SIG-M5 treated with dmso at 0.1 percent for 504 hours (cell line): Measurements from ENCODE around the gene DOK7.
A peak's percentile ranks its signal among the peaks of the same experiment; 100 is the strongest.

Experiments used
- DNase-seq: peaks from one replicate; lab custom pipeline; 2025; ENCODE audit not compliant: unreplicated experiment; lab: John Stamatoyannopoulos, UW

Gene DOK7

GRCh38 chr4:3427134-3427476, 36.0 kb upstream of the DOK7 start:
- DNase-seq, result no peak

- DNase-seq, result no peak
Measured at GRCh38 chr4:3427706-3428446, 35.2 kb upstream of the DOK7 start.

DNA sequence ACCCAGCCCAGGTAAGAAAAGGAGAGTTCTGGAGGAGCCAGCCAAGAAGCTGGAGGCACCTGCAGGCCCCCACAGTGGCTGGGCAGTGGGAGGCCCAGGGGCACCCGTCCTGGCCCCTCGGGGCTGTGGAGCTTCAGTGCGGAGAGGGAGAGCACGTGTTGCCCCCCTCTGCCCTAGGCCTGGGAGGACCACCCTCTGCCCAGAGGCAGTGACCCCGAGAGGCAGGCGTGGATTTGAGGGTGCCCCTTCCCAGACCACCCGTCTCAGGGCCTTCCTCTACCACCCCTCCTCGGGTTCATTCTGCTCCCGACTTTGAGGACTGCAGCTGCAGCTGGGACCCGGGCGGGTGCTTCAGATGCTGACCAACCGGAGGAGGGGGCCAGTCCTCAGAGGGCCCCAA, 33.5 kb upstream of the DOK7 start:
- DNase-seq, result no peak

DNA sequence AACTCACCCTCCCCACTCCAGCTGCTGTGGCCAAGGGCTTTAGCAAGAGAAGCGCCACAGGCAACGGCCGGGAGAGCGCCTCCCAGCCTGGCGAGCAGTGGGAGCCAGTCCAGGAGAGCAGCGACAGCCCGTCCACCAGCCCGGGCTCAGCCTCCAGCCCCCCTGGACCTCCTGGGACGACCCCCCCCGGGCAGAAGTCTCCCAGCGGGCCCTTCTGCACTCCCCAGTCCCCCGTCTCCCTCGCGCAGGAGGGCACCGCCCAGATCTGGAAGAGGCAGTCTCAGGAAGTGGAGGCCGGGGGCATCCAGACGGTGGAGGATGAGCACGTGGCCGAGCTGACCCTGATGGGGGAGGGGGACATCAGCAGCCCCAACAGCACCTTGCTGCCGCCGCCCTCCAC, 32.6 kb upstream of the DOK7 start:
- no peak for DNase-seq

GRCh38 chr4:3431446-3431993, 31.6 kb upstream of the DOK7 start:
- no peak for DNase-seq

DNA sequence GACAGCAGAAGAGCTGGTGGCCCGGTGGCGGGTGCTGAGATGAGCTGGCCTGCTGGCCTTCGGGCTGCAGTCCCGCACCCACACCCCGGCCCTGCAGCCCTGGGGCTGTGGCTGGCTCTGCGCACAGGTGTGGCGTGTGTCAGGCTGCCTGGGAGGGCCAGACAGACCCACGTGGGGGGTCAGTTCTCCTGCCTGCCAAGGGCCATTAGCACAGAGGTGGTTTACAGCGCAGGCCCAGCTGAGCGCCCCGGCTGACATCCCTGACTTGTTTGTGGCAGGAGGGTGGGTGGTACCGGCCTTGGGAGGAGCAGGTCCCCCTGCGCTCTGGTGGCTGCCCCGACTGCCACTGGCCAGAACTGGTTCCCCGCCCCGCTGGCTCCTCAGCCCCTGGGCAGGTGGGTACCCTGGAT, 30.7 kb upstream of the DOK7 start:
- DNase-seq, result no peak

DNA sequence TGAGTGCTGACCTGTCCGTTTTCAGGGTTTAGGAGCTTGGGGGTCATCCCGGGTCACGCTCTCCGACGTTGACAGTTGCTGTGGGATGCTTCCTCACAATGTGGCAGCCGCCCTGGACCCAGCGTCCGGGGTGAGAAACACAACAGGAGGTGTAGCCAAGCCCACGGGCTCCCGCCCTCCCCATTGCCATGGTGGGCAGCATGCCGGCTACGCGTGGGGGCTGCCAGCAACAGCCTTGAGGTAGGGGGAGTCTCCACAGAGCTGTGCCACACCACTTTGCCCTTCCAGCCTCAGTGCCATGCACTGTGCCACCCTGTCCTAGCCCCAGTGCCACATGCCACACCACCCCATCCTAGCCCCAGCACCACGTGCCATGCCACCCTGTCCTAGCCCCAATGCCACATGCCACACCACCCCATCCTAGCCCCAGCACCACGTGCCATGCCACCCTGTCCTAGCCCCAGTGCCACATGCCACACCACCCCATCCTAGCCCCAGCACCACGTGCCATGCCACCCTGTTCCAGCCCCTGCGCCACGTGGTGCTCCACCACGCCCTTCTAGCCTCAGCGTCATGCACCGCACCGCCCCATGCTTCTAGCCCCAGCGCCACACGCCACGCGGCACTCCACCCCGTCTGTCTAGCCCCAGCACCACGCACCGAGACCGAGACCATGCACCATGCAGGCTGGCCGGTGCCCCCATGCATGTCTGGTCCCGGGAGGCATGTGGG, 29.8 kb upstream of the DOK7 start:
- DNase-seq, result no peak

DNA sequence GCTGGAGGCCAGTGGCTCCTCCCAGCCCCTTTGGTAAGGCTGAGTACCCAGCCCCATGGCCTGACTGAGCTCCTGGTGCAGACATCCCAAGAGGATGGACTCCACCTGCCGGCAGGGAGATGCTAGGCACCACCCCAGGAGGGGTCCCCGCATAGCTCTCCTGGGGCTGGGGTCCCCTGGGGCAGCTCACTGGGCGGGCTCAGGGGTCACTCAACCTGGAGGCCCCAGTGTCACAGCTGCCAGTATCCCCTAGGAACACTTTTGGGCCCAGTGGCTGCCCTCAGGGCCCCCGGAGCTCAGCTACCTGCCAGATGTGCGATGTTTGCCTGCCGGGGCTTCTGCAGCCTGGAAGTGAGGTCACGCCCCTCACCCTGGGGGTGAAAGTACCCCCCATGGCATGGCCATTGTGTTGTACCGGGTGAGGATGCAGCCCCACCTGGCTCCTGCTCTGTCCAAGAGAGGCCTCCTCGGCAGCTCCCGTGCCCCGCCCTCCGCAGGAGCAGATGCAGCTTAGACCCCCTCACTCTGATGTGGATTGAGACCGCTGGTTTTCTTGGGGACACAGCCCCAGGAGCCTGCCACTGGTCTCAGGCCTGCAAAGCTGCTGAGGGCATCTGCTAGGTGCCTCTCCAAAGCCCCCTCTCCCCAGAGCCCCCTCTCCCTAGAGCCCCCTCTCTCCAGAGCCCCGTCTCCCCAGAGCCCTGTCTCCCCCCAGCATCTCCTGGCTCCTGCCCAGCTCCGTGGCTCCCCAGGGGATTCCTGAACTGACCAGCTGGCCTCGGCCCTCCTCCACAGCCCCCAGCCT, 28.0 kb upstream of the DOK7 start:
- DNase-seq, result no peak

DNA sequence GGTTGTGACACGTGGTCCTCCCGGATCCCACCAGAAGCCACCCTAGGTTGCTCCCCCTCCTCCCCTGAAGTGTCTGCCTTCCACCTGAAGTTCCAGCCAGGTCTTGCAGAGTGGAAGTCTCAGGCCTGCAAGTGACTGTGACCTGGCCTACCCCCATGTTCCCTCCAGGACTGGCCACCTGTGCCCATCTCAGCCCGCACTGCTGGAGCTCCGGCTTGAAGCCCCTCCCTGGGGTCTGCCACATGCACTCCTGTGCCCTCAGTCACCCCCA, 27.5 kb upstream of the DOK7 start:
- no peak for DNase-seq

GRCh38 chr4:3436048-3436797, 26.9 kb upstream of the DOK7 start:
- DNase-seq, result no peak

DNA sequence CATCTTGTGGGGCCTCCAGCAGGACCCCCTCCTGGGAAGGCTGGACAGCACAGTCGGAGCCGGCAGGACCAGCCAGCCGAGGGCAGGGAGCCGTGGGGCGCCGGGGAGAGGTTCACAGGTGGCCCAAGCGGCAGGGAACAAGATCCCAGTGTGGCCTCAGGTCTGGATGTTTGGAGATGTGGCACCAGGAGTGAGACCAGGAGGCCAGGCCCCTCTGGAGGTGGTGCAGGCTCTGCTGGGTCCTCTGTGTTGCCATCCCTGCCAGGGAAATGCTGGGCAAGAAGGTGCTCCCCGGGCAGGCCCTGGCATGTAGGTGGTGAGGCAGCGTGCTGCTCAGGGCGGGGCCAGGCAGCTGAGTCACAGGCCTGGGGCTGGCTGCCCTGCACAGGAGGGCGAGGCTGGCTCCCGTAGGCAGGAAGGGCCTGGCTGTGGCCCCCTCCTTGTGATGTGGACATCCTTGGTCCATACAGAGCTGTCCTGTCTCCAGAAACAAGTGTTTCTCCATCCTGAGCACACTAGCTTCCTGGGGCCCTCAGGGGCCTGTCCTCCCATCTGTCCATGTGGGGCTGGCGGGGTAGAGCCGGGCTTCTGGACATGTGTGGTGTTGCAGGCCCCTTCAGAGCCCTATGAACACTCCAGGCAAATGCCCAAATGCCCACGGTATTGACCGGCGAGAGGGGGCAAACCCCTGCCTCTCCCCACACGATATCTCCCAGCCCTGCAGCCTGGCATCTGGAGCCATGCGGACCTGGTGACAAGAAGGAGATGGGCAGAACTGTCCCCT, 26.1 kb upstream of the DOK7 start:
- peak; percentile 34 for DNase-seq

DNA sequence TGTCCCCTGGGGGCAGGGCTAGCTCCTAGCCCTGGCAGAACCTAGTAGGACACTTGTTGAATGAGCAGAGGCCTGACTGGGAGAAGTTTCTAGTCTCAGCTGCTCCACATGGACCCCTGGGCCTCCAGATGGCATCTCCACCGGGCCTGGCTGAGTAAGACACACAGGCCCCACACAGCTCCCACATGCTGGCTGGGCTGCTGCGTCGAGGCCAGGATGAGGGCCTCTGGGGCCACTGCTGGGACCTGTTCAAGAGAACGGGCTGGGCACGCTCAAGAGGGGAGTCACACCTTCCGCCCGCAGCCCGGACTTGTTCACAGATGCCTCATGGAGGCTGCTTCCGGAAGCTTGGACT, 25.5 kb upstream of the DOK7 start:
- no peak for DNase-seq

GRCh38 chr4:3437998-3438846, 24.9 kb upstream of the DOK7 start:
- no peak for DNase-seq

DNA sequence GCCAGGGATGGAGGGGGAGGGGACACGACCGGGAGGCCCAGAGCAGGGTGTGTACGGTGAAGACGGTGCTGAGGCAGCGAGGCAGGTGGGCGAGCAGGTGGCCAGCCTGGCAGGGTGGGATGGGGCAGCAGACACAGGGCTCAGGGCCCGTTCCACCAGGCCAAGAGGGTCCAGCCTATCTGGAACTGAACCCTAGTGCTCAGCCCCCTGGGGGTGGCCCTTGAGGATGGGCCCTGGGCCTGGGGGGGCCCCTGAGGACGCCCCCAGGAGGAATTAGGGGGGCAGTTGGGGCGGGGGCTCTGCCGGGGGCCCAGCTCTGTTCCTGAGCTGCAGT, 24.3 kb upstream of the DOK7 start:
- no peak for DNase-seq

GRCh38 chr4:3439391-3439790, 23.7 kb upstream of the DOK7 start:
- no peak for DNase-seq

DNA sequence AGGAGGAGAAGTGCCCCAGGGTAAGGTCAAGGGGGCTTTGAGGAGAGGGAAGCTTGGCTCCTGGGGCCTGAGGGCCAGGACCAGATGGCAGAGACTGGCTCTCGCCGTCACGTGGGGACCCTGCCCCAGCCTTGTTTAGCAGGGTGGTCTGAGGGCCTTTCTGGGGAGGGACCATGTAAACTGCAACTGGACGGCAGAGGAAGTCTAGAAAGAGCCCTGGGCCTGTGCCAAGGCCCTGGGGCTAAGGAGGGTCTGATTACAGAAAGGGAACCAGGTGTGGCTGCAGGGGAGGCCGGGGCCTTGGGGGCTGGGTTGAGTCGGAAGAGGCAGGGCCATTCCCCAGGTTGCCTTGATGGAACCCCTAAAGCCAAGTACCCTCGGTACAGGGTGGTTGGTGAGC, 23.1 kb upstream of the DOK7 start:
- DNase-seq, result no peak

DNA sequence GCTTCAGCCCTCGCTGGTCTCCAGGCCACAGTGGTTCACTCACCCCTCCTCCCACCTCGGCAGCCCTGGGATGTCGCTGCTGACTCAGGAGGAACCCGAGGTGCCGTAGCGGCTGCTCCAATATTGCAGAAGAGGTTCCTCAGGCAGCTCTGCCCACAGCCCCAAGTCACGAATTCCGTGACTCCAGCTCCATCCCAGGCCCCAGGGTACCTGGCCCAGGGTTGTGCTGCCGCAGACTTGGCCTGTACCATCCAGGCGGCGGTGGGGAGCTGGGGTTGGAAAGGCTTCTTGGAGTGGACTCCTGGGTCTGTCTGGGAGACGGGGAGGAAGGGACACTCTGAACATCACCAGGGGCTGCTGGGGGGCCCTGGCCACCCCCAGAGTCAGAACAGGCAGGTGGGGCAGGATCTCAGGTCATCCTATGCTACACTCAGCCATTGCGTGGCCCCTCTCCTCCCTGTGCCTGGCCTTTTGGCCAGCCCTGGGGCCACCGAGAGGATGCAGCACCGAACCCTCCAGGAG, 22.1 kb upstream of the DOK7 start:
- no peak for DNase-seq

DNA sequence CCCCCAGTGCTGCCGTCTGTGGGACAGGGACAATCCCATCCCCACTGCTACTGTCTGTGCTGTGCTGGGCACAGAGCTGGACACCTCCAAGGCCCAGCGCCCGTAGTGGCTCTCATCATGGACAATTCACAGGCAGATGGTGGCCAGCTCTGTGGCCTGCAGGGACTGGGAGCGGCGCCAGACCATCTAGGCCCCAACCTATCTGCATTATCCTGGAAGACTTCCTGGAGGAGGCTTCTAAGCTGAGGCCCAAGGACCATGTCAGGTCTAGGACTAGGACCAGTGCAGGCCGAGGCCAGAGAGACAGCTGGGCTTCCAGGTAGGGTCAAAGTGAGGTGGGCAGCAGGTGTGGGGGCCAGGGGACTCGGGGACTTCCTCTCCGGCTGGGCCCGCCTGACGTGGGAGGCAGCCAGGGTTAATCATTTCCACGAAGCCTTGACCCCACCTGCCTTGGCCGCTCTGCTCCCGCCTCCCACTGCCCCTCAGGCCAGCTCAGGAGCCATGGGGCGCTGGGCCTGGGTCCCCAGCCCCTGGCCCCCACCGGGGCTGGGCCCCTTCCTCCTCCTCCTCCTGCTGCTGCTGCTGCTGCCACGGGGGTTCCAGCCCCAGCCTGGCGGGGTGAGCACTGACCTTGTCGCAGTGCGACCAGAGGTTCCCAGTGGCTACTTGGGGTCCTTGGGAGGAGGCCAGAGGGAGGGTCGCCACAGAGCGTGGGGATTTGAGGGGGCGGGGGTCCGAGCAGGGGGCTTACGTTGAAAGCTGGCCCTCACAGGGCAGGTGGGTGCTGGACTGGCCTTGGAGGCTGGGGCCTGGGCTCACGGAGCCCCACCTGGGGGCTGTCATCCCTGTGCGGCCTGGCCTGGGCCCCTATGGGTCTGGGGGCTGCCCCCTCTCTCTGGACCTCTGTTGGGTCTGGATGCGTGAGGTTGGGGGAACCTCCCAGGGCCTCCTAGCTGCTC, 21.3 kb upstream of the DOK7 start, which contains the start of gene HGFAC:
Gene HGFAC, plus strand, starts transcription at position 468 of the 959 bp plus-strand sequence. Its CDS starts 34 bp downstream, at position 502.
- no peak for DNase-seq
